Activated CD8-positive, alpha-beta memory T cell treated with anti-CD3 and anti-CD28 coated beads, Interleukin-2, amount 50 U/mL, for 48 hours (primary cell): ENCODE data around the gene TTLL5.
"Not testable (repeated sequence)": the region's sequence is repeated elsewhere in the genome, so short reads cannot be mapped to it uniquely, and the experiment has no call there.

Source experiments
- DNase-seq: peaks from one replicate; pipeline ENCODE4 v3.0.0-alpha.2; 2020

Gene TTLL5

DNA sequence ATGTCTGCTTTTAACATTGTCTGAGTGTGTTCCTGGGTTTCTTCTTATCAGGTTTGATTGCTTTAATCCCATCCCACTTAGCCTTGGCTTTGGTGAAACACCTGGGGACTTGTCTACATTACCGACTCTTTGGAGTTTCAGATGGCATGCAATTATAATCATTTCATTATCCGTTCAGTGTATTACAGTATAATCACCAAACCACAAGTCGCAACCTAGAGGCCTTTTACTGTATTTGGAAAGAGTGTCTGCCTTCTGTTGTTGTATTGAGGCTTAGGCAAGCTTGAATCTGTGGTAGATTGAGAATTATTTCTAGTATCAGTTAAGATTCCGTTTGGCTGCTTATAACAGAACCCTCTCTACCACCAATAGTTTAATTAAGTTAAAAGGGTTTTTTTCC lies 216.8 kb downstream of the TTLL5 start:
- no peak for DNase-seq

DNA sequence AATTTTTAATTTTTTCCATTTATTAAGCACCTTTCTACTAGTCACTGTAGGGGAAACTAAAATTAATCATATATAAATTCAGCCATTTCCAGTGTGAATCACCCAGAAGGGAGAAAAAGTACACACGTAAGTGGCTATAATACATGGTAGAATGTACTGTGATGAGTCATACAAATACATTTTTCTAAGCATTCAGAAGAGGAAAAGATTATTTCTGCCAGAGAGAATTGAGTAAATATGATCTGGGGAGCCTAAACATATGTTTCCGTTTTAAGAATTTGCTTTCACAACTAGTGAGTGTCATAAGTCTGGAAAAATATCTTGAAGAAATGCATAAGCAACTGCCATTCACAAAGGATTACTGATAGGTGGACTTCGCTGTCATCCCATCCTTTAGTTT lies 218.0 kb downstream of the TTLL5 start:
- no peak for DNase-seq

DNA sequence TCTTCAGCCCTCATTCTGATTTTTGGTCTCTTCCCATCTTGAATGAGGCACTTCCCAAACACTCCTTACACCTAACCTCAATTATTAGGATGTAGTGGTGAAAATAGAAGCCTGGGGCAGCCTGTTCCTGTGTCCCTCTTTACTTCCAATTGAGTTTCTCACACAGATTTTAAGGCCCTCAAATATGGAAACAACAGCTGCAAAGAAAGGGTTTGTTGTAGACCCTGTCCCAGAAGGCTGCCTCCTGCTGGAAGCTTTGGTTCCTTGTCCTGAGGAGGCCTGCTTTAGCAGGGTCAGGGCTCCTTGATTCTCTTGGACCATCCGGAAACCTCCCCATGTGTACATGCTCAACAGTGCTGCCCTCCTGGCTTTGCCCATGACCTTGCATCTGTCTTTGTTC lies 219.5 kb downstream of the TTLL5 start:
- no peak for DNase-seq

DNA sequence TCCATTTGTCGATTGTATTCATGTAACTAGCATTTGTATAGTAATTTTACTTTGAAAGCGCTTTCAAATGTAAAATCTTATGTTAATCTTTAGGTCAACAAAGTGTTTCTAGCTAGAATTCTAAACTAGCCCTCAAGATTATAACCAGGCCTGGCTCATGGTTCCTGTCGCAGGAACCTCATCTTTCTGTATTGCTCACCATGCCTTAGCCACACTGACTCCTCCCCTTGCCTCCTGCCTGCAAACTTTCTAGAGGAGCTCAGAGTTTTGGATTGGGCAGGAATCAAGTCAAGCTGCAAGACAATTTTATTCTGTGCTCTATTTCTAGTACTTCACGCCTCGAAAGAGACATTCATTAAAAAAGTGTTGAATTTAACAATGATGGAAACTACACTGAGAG lies 220.9 kb downstream of the TTLL5 start:
- DNase-seq = no peak

DNA sequence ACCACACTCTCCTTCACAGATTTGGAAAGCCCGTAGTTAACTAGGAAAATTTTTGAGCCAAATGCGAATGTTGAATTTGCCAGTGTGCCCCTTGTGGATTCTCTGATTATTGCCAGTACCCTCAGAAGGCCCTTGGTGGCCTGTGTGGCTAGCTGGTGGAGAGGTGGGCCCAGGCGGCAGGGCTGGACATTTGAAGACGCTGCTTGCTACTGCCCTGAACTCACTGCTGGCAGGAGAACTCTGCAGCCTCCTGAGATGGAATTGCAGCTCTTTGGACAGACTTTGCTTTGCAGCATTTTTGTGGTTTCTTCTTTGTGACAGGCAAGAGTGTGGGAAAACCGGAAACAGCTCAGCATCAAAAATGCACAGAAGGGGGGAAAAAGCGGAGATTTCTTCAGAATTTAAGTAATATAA lies 223.2 kb downstream of the TTLL5 start:
- DNase-seq = no peak

DNA sequence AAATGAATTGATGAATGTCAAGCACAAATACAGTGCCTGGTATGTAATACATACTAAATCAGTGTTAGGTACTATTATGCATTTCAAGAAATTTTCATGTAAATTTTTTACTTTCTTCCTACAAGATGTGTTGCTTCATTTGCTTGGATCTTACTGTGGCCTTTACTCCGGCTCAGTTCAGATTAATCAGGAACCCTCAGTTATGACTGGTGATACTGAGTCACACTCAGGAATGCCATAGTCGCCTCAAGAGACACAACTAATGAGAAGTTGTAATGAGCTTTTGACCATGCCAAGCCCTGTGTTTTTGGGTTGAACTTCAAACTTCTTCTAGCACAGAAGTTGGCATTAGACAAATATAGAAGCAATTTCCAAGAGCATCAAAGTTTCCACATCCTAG lies 224.8 kb downstream of the TTLL5 start:
- DNase-seq = no peak

DNA sequence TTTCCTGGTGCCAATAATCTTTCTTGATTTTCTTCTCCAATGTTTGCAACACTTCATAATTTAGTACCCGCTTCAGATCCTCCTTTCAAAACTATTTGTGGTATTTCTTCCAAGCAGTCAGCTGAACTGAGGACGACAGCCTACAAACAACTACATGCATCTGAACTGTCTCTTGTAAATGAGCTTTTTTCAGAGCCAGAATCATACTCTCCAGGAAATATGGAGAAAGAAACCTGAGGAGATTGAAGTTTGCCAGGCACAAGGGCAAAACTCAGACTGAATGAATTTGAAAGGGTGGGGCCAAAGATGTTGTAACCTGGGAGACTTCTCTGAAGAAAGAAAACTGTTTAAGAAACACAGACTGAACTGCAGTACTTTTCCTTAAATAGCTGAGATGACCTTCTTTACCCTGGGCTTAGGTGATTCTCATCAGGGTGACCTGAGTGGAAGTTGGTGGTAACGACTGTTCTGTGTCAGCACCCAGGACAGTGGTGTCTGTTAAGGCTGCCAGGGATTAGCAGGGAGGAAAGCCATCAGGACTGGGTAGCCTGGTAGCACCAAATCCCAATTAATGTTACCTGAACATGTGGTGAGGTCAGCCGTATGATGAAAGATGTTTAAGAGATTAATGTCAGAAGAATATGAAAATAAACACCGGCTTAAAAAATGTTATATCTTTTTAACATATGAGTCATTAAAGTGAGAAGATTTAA lies 225.7 kb downstream of the TTLL5 start:
- DNase-seq = no peak

DNA sequence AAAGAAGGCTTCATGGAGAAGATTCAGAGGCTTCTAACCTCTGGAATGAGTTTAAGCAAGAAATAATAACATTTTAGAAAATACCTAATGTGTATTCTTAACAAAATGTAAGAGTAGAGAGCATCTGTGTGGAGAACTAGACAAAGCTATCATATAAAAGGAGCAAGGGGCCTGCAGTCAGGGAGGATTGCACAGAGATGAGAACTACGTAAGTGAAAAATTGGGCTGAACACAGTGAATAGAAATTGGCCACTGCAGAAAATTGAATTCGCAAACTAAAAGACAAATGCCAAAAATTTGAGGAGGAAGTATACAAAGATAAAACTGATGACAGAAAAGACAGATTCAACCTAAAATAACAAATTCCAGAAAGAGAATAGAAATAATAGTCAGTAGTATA lies 227.9 kb downstream of the TTLL5 start:
- DNase-seq = no peak

DNA sequence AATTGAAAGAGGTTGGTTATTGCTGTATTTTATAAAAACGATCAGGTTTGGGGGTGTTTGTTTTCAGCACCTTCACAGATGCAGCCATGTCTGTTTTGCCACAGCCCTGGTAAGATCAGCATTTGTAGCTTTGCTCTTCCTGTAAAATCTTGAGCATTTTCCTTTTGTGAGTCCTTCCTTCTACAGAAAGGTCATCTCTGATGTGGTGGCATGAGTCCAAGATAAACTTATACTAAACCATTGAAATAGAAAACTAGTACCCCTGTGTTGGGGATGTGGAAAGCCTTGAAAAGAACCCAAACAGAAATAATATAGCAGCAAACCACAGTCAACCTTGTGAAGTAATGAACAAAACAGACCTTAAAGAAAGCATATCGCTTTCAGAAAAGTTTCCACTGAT lies 235.3 kb downstream of the TTLL5 start:
- DNase-seq = no peak

DNA sequence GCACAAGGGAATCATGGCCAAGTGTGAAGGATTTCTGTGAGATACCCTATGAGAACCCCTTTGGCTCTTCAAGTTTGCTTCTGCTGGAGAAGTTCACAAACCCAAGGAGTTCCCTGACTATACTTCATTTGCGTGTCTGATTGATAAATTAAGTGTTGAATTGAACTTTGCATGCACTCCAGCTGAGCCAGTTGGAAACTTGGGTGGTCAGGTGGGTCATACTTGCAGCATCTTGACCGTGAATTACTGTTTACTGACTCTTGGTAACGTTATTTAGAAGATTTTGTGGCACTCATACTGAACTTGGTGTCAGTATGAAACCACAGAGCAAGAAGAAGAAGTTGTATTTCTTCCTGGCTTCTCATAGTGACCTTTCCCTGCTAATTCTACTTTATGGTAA lies 243.3 kb downstream of the TTLL5 start:
- no peak for DNase-seq

DNA sequence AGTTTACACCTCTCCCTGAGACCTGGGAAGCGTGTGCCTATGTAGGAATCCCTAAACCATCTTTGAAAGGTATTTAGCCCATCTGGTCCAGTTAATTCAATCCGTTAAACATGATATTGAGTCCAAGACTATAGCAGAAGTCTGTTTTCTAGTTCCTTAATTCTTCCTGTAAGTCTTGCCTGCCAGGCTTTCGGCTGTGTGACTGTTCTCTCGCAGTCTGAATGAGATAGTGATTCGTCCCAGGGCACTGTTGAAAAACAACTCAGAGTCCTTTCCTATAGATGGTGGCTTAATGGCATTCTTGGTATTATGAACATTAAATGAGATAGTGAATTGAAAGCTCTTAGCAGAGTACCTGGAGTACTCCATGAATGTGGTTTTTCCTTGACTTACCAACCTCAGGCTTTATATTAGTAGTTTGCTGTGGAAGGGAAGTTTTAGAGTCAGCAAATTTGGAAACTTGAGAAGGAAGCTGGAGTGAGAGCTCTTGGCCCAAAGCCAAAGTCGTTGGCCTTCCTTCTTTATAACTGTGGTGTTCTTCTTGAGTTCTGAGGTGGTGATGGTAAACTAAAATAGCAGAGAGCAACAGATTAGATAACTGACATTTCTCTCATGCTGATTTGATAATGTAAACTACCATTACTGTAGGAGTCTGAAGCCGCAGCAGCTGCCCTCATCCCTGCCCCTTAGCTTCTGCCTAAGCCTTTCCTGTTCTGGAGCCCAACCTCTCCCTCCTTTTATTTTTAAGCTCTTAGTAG lies 244.3 kb downstream of the TTLL5 start:
- DNase-seq = no peak

DNA sequence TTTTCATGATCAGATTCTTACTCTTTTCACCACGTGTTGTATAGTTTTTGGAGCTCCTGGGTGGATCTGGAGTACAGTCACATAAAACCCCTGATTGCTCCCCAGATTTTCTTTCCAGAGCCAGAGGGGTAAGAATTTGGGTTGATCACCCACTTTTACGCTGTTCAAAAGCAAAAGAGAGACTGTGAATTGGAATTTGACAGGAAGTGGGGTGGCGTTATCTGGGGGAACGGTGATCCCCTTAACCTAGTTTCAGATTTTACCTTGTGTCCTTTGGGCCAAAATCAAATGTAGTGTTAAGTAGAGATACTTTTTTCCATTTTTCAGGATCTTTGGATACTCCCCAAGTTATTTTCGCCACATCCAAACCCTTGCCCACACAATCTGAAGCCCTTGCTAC lies 245.2 kb downstream of the TTLL5 start:
- no peak for DNase-seq

DNA sequence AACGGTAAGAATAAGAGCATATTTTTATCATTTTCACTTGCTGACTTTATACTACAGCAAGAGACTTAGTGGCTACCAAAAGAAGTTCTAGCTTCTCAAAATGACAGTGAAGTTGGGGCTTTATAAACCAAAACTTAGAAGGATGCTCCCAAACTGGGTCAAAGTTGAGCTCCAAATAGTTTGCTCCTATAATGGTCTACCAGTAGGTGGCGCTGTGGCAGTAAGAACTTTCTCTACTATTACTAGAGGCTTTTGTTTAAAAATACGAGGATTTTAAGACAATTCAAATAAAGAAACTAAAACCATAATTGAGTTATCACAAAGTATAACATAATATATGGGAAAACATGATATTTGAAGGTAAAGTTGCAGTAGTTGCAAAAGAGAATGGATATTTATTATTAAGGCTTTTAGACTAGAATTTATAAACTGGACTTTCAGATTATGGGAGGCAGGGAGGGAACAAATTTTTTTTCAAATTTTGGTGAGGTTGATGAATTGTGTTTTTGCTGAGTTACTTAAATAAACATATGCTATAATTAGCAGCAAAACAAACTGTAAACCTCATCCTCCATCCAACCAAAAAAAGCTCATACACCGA lies 245.7 kb downstream of the TTLL5 start:
- peak; percentile 87 for DNase-seq

DNA sequence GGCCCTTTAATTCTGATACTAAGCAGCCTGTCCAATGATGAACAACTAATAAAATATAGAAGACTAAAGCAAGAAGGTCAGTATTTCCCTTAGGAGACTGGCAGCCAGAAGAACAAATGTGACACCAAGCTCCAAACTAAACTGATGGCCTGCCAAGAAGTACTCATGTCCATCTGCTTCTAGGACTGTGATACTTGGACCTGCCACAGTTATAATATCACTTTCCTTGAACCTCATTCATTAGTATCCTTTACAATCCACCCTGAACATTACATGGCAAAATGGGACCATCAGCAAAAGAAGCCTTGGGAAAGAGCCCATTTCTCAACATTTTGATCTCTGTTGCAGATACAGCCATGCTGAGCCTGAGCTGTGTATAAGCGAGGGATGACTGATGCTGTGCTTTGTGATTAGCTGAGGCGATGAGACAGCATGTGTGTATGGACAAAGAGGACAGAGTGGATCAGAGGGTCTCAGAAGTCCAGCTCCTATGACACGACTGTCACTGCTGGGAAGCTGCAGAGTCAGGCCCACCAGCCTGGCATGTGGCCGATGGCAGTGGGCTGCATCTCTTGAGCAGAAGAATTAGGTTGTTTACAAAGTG lies 246.8 kb downstream of the TTLL5 start:
- no peak for DNase-seq

DNA sequence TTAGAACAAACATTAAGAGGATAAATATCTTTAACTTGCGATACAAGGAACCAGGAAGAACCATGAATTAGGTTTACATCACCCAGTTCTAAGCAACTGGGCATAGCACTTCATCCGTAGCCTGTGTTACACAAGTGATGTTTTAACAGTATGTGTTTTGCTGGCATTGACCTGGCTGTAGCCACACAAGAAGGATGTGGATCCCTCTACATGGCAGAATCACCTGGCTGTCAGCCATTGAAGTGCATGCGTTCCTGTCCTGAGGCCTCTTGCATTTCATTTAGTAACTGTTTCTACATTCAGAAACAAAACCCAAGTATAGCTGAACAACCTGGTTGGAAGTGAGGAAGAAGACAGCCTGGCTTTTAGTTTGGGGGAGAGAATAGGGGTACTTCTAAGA lies 248.6 kb downstream of the TTLL5 start:
- DNase-seq = no peak

DNA sequence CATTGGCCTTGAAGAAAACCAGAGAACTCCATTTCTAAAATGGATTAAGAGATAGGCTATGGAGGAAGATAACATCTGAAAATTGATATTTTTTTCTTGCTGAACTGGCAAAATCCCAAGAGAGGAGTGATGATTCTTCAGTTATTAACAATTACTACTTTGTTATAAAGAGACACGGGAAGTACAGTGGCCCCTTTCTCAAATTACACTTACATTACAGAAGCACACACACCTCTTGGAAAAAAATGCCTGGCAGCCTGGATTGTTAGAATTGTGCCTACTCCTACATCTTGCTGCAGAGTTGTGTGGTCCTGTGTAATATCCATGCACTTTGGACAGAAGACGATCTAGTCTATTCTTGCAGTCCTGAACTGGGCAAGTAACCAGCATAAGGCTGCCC lies 249.0 kb downstream of the TTLL5 start:
- DNase-seq = no peak

DNA sequence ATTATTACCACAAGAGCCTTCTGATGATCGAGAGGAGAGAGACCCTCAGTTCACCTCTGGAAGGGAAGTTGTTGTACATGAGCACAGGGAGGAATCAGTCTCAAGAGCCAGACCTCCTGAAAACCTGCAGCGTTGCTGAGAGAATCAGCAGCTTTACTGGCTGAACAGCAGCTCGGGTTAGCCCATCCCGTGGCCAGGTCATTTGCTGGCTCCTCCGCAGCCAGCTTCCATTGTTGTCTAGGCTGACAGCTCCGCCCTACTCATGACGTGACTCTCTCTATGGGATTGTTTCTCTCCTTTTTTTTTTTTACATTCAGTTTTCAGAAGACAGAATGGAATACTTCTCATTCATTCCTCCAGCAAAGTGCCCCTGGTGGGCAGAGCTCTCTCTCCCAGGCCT lies 250.8 kb downstream of the TTLL5 start:
- no peak for DNase-seq

DNA sequence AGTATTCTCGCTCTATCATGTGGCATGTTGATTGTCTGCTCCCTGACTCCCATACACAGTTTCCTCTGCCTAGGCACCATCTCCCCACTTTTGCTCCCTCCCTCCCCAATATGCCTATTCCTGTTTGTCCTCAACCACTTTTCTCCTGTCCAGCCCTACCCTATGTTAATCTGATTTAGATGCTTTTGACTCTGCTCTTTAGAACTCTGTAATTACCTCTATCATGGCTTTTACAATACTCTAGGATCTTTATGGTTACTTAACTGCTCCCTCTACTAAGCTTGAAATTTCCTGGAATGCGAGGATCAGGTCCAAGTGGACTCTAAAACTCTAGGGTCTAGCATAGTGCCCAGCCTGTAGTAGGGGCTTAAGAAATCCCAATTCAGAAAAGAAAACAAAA lies 252.1 kb downstream of the TTLL5 start:
- DNase-seq = no peak

DNA sequence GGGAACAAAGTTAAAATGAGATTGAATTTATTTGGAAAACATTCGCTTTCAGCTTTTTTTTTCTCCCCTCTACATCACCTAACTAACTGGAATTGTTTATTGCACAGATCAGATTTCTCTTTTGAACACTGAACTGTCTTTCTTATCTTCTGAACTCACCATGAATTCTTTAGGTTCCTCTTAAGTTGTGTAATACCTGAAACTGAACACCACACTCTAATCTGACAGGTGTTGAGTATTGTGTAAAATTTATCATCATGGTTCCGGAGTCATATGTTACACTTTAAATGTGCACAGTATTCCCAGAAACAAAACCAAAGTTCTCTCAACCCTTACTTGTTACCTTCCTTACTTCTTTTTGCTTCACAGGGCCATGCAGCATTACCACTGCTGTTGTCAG lies 254.0 kb downstream of the TTLL5 start:
- no peak for DNase-seq

DNA sequence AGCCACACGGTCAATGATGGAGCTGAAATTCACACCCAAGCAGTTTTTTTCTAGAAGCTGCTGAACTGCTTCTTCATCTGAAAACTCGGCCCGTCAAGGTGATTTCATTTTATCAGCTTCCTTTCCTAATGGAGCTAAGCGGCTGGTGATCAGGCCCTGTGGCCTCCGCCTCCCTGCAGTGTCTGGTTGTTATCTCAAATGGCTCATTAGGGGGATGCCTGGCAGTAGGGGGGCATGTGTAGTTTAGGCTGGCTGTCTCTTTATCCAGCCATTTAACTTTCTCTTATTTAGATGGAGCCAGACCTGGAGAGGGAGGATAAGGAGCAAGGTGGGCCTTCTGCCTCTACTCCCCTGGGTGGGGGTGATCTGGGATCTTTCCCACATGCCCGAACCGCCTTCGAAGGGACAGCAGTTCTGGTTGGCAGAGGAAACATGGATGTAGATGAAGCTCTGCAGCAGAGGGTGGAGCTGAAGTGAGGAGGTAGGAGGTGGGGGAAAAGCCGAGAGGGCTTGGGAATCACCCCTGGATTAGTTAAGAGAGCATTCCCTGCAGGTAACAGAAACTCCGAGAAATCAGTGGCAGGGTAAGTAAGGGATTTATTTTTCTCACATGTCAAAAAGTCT lies 256.4 kb downstream of the TTLL5 start:
- no peak for DNase-seq

DNA sequence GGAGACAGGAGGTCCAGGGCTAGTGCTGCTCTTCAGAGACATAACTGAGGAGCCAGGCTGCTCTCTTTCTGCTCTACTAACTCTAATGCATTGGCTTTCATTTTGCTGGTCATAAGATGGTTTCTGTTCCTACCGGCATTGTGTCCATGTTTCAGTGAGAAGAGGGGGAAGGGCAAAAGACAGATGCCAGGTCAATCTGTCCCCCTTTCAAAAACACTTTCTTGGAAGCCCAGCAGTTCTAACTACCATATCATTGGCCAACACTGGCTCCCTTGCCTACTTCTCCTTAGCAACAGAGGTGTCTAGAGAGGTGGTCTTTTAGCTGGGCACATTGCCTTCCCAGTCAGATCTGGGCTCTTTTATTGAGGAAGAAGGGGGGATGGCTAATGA lies 256.9 kb downstream of the TTLL5 start:
- no peak for DNase-seq

DNA sequence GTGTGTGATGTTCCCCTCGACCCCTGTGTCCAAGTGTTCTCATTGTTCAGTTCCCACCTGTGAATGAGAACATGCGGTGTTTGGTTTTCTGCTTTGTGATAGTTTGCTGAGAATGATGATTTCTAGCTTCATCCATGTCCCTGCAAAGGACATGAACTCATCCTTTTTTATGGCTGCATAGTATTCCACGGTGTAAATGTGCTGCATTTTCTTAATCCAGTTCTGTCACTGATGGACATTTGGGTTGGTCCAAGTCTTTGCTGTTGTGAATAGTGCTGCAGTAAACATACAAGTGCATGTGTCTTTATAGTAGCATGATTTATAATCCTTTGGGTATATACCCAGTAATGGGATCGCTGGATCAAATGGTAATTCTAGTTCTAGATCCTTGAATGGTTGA lies 259.4 kb downstream of the TTLL5 start:
- not testable (repeated sequence) for DNase-seq

DNA sequence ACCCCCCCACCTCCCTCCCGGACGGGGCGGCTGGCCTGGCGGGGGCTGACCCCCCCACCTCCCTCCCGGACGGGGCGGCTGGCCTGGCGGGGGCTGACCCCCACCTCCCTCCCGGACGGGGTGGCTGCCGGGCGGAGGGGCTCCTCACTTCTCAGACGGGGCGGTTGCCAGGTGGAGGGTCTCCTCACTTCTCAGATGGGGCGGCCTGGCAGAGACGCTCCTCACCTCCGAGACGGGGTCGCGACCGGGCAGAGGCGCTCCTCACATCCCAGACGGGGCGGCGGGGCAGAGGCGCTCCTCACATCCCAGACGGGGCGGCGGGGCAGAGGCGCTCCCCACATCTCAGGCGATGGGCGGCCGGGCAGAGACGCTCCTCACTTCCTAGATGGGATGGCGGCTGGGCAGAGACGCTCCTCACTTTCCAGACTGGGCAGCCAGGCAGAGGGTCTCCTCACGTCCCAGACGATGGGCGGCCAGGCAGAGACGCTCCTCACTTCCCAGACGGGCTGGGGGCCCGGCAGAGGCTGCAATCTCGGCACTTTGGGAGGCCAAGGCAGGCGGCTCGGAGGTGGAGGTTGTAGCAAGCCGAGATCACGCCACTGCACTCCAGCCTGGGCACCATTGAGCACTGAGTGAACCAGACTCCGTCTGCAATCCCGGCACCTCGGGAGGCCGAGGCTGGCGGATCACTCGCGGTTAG lies 264.2 kb downstream of the TTLL5 start:
- not testable (repeated sequence) for DNase-seq
